ENCODE data around the gene IRF4.

The IRF4 gene

GRCh38 chr6:428047-428603, 36.6 kb downstream of the IRF4 start:
- no peak overlapping the region for H2AFZ ChIP-seq (ENCODE audit: low read length, unreplicated experiment)
- H3K4me1 ChIP-seq (ENCODE audit: control insufficient read depth, insufficient read depth, low read length, unreplicated experiment) = peaks cover 6% of the 10 kb centered on the region
- no peaks in the 10 kb centered on the region for H3K27me3 ChIP-seq (ENCODE audit: insufficient read depth, low read length)
- no peaks in the 10 kb centered on the region for H3K36me3 ChIP-seq (ENCODE audit: insufficient read depth, low read length)
- H3K27ac ChIP-seq (ENCODE audit: low read depth, low read length) = no peak overlapping the region
- no peaks in the 10 kb centered on the region for H3K79me2 ChIP-seq (ENCODE audit: control insufficient read depth, insufficient read depth, low read length, unreplicated experiment)
- no peak overlapping the region for H3K4me3 ChIP-seq (ENCODE audit: low read depth, low read length)

GRCh38 chr6:429515-430121, 38.1 kb downstream of the IRF4 start:
- H3K4me3 ChIP-seq (ENCODE audit: low read depth, low read length) = no peak overlapping the region
- no peaks in the 10 kb centered on the region for H3K27me3 ChIP-seq (ENCODE audit: insufficient read depth, low read length)
- no peaks in the 10 kb centered on the region for H3K36me3 ChIP-seq (ENCODE audit: insufficient read depth, low read length)
- H3K4me1 ChIP-seq (ENCODE audit: control insufficient read depth, insufficient read depth, low read length, unreplicated experiment) = no peaks in the 10 kb centered on the region
- H3K79me2 ChIP-seq (ENCODE audit: control insufficient read depth, insufficient read depth, low read length, unreplicated experiment) = no peaks in the 10 kb centered on the region
- no peak overlapping the region for H3K27ac ChIP-seq (ENCODE audit: low read depth, low read length)
- H2AFZ ChIP-seq (ENCODE audit: low read length, unreplicated experiment) = no peak overlapping the region

- Histone ChIP-seq H3K27me3 (ENCODE audit: insufficient read depth, low read length) (no peaks in the 10 kb centered on the region), H3K4me1 (ENCODE audit: control insufficient read depth, insufficient read depth, low read length, unreplicated experiment) (peaks cover 5% of the 10 kb centered on the region), H3K79me2 (ENCODE audit: control insufficient read depth, insufficient read depth, low read length, unreplicated experiment) (no peaks in the 10 kb centered on the region), H3K36me3 (ENCODE audit: insufficient read depth, low read length) (no peaks in the 10 kb centered on the region), H2AFZ (ENCODE audit: low read length, unreplicated experiment) (no peak overlapping the region), H3K4me3 (ENCODE audit: low read depth, low read length) (no peak overlapping the region), H3K27ac (ENCODE audit: low read depth, low read length) (no peak overlapping the region)
Measured at GRCh38 chr6:431504-431903, 40.0 kb downstream of the IRF4 start.

- Histone ChIP-seq H3K36me3 (ENCODE audit: insufficient read depth, low read length) (no peaks in the 10 kb centered on the region), H3K4me1 (ENCODE audit: control insufficient read depth, insufficient read depth, low read length, unreplicated experiment) (peaks cover 9% of the 10 kb centered on the region), H3K27ac (ENCODE audit: low read depth, low read length) (no peak overlapping the region), H3K79me2 (ENCODE audit: control insufficient read depth, insufficient read depth, low read length, unreplicated experiment) (no peaks in the 10 kb centered on the region), H3K4me3 (ENCODE audit: low read depth, low read length) (no peak overlapping the region), H2AFZ (ENCODE audit: low read length, unreplicated experiment) (no peak overlapping the region), H3K27me3 (ENCODE audit: insufficient read depth, low read length) (no peaks in the 10 kb centered on the region)
Measured at GRCh38 chr6:431986-432385, 40.4 kb downstream of the IRF4 start.

GRCh38 chr6:434051-434705, 42.6 kb downstream of the IRF4 start:
- Histone ChIP-seq H3K36me3 (ENCODE audit: insufficient read depth, low read length) (no peaks in the 10 kb centered on the region), H3K4me1 (ENCODE audit: control insufficient read depth, insufficient read depth, low read length, unreplicated experiment) (peaks cover 20% of the 10 kb centered on the region), H3K27ac (ENCODE audit: low read depth, low read length) (no peak overlapping the region), H3K79me2 (ENCODE audit: control insufficient read depth, insufficient read depth, low read length, unreplicated experiment) (no peaks in the 10 kb centered on the region), H3K27me3 (ENCODE audit: insufficient read depth, low read length) (no peaks in the 10 kb centered on the region), H3K4me3 (ENCODE audit: low read depth, low read length) (no peak overlapping the region), H2AFZ (ENCODE audit: low read length, unreplicated experiment) (no peak overlapping the region)

GRCh38 chr6:435441-436307, 44.1 kb downstream of the IRF4 start:
- no peaks in the 10 kb centered on the region for H3K36me3 ChIP-seq (ENCODE audit: insufficient read depth, low read length)
- no peak overlapping the region for H3K4me3 ChIP-seq (ENCODE audit: low read depth, low read length)
- H3K27me3 ChIP-seq (ENCODE audit: insufficient read depth, low read length) = peaks cover under 1% of the 10 kb centered on the region; the same call in 1 of the 2 replicates
- peaks cover 29% of the 10 kb centered on the region for H3K4me1 ChIP-seq (ENCODE audit: control insufficient read depth, insufficient read depth, low read length, unreplicated experiment)
- peak overlapping the region; percentile 88 for H3K27ac ChIP-seq (ENCODE audit: low read depth, low read length)
- H3K79me2 ChIP-seq (ENCODE audit: control insufficient read depth, insufficient read depth, low read length, unreplicated experiment) = no peaks in the 10 kb centered on the region
- H2AFZ ChIP-seq (ENCODE audit: low read length, unreplicated experiment) = peak overlapping the region; percentile 56

GRCh38 chr6:436308-437036, 44.9 kb downstream of the IRF4 start:
- Histone ChIP-seq H2AFZ (ENCODE audit: low read length, unreplicated experiment) (peak overlapping the region; percentile 56), H3K79me2 (ENCODE audit: control insufficient read depth, insufficient read depth, low read length, unreplicated experiment) (no peaks in the 10 kb centered on the region), H3K4me1 (ENCODE audit: control insufficient read depth, insufficient read depth, low read length, unreplicated experiment) (peaks cover 29% of the 10 kb centered on the region), H3K4me3 (ENCODE audit: low read depth, low read length) (peak overlapping the region; percentile 62), H3K27me3 (ENCODE audit: insufficient read depth, low read length) (peaks cover 4% of the 10 kb centered on the region; the same call in 1 of the 2 replicates), H3K36me3 (ENCODE audit: insufficient read depth, low read length) (no peaks in the 10 kb centered on the region), H3K27ac (ENCODE audit: low read depth, low read length) (peak overlapping the region; percentile 88)

GRCh38 chr6:437037-437392, 45.5 kb downstream of the IRF4 start:
- Histone ChIP-seq H3K36me3 (ENCODE audit: insufficient read depth, low read length) (no peaks in the 10 kb centered on the region), H3K79me2 (ENCODE audit: control insufficient read depth, insufficient read depth, low read length, unreplicated experiment) (no peaks in the 10 kb centered on the region), H3K27me3 (ENCODE audit: insufficient read depth, low read length) (peaks cover 4% of the 10 kb centered on the region; the same call in 1 of the 2 replicates), H2AFZ (ENCODE audit: low read length, unreplicated experiment) (peak overlapping the region; percentile 56), H3K27ac (ENCODE audit: low read depth, low read length) (peak overlapping the region; percentile 88), H3K4me1 (ENCODE audit: control insufficient read depth, insufficient read depth, low read length, unreplicated experiment) (peaks cover 29% of the 10 kb centered on the region), H3K4me3 (ENCODE audit: low read depth, low read length) (peak overlapping the region; percentile 62)

GRCh38 chr6:438634-439170, 47.1 kb downstream of the IRF4 start:
- H3K36me3 ChIP-seq (ENCODE audit: insufficient read depth, low read length) = no peaks in the 10 kb centered on the region
- H3K27ac ChIP-seq (ENCODE audit: low read depth, low read length) = no peak overlapping the region
- H3K4me1 ChIP-seq (ENCODE audit: control insufficient read depth, insufficient read depth, low read length, unreplicated experiment) = peaks cover 29% of the 10 kb centered on the region
- peaks cover 4% of the 10 kb centered on the region; the same call in 1 of the 2 replicates for H3K27me3 ChIP-seq (ENCODE audit: insufficient read depth, low read length)
- H2AFZ ChIP-seq (ENCODE audit: low read length, unreplicated experiment) = no peak overlapping the region
- no peak overlapping the region for H3K4me3 ChIP-seq (ENCODE audit: low read depth, low read length)
- H3K79me2 ChIP-seq (ENCODE audit: control insufficient read depth, insufficient read depth, low read length, unreplicated experiment) = no peaks in the 10 kb centered on the region

GRCh38 chr6:439641-440167, 48.2 kb downstream of the IRF4 start:
- Histone ChIP-seq H3K4me1 (ENCODE audit: control insufficient read depth, insufficient read depth, low read length, unreplicated experiment) (peaks cover 29% of the 10 kb centered on the region), H3K27ac (ENCODE audit: low read depth, low read length) (no peak overlapping the region), H3K4me3 (ENCODE audit: low read depth, low read length) (no peak overlapping the region), H3K36me3 (ENCODE audit: insufficient read depth, low read length) (no peaks in the 10 kb centered on the region), H3K79me2 (ENCODE audit: control insufficient read depth, insufficient read depth, low read length, unreplicated experiment) (no peaks in the 10 kb centered on the region), H3K27me3 (ENCODE audit: insufficient read depth, low read length) (peaks cover 4% of the 10 kb centered on the region; the same call in 1 of the 2 replicates), H2AFZ (ENCODE audit: low read length, unreplicated experiment) (no peak overlapping the region)

Measured in ACC112 (cell line).